Right hindlimb (tissue), 1 donor: ENCODE measurements around the gene HOMER3.

ENCODE experiments used
- DNase-seq: peaks from one replicate; pipeline ENCODE4 v3.0.0-alpha.2; 2018

HOMER3 gene

DNA sequence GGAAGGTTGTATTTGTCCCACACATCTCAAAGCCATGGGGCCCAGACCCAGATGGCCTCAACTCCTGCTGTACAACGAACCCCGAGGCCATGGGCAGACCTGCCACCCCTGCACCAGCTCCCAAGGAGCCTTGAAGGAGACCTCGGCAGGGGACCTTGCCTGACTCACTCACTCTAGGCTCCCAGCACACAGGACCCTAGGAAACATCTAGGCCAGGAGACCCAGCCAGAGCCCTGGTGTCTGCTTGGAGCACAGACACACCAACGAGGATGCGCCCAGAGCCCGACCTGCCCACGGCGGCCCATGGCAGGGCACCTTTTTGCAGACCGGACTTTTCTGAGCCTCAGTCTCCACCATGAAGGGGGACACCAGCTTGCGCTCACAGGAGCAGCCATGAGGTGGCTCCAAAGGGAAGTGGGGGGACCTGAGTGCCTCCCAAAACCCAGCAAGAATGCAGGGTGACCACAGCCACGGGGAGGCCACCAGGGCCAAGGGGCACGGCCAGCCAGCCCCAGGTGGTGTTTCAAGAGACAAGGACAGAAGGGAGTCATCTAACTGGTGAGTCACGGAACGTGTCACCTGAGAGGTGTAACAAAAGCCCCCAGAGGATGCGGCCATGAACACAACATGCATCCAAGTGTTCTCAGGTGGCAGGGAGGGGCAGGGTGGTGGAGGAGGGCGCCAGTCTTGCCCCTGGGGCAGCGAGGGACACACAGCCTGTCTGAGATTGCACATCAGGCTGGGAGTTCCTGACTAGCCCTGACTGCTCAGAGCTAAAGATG is 40.1 kb downstream of the HOMER3 start:
- DNase-seq: no peak

DNA sequence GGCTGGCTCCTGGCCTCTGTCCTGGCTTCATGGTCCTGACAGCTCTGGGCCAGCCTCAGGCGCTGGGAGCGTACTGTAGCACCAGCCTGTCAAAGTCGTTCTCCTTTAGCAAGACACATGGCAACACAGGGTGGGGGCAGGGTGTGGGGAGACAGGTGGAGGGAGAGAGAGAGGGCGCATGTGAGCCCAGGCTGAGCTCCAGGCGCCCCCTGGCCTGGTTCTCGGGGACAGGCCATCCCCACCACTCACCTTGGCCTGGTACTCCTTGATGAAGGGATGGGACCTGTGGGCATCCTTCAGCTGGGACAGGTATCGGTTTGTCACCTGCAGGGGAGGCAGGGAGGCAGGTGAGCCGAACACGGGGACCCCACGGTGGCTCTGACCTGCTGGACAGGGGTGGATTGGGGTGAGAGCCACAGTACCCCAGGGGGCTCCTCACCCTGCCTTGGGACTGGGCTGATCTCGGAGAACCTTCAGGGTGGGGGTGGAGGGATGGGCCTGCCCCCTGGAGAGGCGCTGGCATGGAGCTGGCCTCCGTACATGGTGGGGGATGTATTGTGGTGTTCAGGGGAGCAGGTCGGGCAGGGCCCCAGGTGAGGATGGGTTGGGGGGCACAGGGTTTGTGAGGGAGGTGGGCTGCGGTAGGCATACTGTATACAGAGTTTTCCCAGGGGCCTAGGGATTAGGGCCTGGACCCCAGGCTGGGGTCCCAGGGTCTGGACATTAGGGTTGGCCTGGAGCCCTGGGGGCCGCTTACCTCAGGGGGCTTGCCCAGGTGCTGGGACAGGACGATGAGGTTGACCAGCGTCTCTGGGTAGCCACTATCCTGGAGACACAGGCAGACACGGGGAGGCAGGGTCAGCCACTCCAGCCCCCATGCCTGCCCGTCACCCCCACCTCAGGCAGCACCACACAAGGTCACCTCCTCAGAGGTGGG is 41.1 kb downstream of the HOMER3 start:
- peak; percentile 24 for DNase-seq

DNA sequence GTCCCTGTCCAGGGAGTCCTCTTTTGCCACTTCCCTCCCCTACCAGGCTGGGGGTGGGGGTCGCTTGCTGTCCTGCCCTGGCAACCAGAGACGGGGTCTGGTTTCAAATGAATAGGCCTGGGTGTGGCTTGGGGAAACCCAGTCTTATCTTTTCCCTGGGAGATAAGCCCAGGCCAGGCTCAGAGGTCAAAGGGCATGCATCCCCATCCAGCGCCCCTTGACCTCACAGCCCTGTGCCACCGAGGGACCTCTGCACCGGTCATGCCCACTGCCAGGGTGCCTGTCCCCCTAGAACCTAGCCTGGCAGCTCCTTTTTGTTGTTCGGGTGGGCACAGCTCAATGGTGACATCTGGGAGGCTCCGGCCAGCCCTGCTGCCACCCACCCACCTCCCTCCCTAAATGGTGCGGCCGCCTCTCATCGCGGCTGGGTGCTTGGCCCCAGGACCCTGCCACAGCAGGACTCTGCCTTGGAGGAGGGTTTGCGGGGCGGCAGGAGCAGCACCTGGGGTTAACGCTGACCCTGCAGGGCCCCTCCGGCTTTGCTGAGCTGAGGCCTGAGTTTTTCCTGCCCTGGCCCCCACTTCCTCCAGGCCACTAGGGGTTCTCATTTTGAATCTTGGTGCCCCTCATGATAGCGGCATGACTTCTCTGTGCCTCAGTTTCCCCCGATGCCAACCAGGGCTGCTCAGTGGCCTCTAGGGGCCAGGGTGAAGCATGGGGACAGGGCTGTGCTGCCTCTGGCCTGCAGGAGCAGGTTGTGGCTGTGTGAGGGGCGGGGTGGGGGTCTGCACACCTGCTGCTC is 42.2 kb downstream of the HOMER3 start:
- no peak for DNase-seq

GRCh38 chr19:18898081-18898606 is 42.9 kb downstream of the HOMER3 start:
- DNase-seq: peak; percentile 60

DNA sequence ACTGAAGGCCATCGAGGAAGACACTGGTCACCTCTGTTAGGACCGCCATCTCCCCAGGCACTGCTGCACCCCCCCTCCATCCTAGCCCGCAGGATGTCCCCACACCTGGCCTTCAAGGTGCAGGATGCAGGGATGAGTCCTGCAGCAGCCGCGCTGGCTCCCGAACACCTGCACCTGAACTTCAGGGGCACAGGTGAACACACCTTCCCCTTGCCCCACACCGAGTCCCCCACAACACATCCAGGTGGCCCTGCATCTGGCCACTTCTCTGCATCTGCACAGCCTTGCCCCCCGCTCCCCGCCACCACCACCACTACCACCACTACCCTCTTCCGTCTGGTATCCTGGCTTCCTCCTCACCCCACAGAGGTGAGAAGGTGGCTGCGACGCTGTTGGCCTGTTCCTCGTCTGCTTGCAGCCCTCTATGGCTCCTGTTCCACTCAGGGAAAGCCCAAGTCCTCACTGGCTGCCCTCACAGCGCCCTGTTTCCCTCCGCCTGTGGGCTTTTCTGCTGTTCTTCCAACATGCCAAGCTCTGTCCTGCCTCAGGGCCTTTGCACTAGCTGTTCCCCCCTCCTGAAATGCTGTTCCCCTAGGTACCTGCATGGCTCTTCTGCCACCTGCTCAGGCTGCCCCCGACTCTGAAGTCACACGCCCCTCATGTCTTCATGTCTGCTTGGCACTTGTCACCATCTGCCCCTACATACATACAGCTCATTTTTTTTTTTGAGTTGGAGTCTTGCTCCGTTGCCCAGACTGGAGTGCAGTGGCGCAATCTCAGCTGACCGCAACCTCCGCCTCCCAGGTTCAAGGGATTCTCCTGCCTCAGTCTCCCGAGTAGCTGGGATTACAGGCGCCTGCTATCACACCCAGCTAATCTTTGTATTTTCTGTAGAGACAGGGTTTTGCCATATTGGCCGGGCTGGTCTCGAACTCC is 43.7 kb downstream of the HOMER3 start:
- DNase-seq: no peak

- no peak for DNase-seq
Observed at GRCh38 chr19:18896421-18896841, 44.6 kb downstream of the HOMER3 start.

GRCh38 chr19:18895824-18896341 is 45.1 kb downstream of the HOMER3 start, which contains the start of gene CERS1:
CERS1 (minus strand) TSS chr19:18896158; CDS start chr19:18896072, 86 bp downstream.
- DNase-seq: peak; percentile 50

DNA sequence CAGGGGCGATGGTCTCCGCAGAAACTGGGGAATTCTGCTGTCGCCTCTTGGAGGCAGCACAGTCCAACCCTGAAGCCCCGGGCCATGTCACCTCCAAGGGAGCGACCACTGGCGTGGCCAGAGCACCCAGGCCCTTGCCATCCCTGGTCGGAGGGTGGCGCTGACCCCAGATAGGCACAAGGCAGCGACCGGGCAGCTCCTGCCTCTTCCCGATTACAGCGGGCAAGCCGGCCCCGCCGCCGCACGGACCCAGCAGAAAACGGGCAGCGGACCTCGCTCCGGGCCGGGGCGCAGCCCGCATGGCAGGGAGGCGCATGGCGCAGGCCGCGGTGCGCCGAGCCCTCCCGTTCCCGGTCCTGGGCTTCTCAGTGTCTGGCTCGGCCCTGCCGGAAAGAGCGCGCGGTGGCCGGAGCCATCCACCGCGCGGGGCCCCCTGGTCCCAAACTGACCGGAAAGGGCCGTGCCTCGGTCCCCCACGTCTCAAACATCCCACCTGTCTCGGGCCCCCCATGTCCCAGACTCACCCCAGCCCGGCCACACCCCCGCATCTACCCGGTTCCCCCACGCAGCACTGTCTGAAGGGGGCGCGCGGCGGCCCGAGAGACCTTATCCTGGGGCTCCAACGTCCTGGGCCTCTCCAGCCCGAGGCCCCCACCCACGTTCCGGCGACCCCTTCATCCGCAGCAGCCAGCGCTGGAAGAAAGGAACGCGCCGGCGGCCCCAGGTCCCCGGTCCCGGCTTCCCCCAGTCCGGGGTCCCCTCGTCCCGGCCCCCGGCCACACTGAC is 45.8 kb downstream of the HOMER3 start:
- DNase-seq: peak; percentile 67

GRCh38 chr19:18894254-18895037 is 46.6 kb downstream of the HOMER3 start:
- DNase-seq: peak; percentile 91

DNA sequence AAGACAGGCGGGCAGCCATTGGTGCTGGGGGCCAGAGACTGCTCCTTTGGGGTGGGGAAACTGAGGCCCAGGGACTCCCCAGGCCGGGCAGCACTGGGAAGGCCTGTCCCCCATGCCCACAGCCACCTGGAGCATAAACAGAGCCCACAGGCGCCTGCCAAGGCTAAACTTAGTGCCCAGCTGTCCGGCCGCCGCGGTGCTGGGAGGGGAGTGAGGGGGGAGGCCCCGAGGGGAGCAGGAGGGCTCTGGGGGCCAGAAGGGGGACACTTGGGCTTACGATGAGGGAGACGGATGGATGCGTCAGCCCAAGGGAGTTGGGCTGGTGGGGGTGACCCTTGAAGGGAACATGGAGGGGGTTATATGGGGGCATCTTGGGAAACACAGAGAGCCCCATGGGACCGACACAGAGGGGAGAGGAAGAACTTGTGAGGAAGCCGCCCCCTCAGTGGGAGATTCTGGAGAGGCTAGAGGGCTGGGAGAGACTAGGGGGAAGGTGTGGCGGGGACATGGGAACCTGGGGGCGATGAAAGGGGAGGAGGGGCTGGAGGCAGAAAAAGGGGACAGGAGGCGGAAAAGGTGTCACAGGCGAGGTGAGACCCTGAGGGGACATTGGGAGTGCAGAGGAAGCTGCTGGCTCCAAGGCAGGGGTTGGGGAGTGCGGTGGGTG is 47.3 kb downstream of the HOMER3 start:
- peak; percentile 55 for DNase-seq

- no peak for DNase-seq
Observed at GRCh38 chr19:18889949-18890745, 50.9 kb downstream of the HOMER3 start.

DNA sequence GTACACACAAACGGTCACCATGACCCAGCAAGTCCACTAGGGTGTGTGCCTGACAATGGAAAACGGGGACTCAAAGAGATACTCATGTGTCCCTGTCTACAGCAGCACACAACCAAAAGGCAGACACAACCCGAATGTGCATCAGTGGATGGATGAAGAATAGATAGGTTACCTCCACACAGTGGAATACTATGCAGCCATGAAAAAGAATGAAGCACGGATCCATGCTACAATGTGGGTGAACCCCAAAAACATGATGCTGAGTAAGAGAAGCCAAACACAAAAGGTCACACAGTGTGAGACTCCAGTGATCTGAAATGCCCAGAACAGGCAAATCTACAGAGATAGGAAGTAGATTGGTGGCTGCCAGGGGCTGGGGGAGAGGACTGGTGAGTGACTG is 54.0 kb downstream of the HOMER3 start:
- no peak for DNase-seq

- peak; percentile 12 for DNase-seq
Observed at GRCh38 chr19:18883526-18884304, 57.3 kb downstream of the HOMER3 start.

DNA sequence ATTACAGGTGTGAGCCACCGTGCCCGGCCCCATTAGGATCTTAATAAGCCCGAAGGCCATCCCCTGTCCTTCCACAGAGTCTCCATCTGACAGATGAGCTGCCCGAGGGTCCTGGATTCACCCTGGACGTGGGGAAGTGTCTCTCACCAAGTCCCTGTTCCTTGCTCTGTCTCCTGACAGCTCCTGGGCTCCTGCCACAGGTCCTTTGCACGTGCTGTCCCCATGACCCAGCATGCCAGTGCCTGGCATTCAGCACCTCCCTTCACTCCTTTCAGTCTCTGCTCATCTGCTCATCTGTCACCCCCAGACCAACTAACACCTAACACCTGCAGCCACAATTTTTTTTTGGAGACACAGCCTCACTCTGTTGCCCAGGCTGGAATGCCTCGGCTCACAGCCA is 59.5 kb downstream of the HOMER3 start:
- DNase-seq: peak; percentile 10

DNA sequence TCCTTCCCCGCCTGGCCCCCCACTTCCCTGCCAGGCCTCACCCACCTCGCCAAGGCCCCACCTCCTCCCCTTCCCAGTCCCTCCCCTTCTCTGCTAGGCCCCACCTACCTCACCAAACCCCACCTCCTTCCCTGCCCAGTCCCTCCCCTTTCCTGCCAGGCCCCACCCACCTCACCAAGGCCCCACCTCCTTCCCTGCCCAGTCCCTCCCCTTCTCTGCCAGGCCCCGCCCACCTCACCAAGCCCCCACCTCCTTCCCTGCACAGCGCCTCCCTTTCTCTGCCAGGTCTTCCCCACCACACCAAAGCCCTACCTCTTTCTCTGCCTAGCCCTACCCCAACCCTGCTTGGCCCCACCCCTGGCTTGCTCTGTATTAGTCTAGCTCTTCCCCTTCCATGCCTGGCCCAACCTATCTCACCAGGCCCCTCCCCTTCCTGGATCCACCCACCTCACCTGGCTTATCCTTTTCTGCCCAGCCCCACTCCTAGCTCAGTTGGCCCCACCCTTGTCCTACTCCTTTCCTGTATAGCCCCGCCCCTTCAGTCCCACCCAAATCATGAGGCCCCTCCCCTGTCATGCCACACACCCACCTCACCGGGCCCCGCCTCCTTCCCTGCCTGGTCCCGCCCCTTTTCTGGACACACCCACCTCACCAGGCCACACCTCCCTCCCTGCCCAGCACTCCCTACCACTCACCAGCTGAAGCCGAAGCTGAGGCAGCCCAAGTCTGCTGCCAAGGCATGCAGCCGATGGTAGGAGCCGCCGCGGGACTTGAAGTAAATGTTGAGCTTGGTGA is 61.2 kb downstream of the HOMER3 start:
- DNase-seq: no peak
